HUDEP-2 (cell line): ENCODE data around the gene BDKRB1.
"Not testable (repeated sequence)": the region's sequence is repeated elsewhere in the genome, so short reads cannot be mapped to it uniquely, and the experiment has no call there.

Experiments used
- DNase-seq, 76 experiments: peaks; one replicate each; lab custom pipeline; 2025; ENCODE audit not compliant: unreplicated experiment in 76 of 76; lab: John Stamatoyannopoulos, UW

The BDKRB1 gene

DNA sequence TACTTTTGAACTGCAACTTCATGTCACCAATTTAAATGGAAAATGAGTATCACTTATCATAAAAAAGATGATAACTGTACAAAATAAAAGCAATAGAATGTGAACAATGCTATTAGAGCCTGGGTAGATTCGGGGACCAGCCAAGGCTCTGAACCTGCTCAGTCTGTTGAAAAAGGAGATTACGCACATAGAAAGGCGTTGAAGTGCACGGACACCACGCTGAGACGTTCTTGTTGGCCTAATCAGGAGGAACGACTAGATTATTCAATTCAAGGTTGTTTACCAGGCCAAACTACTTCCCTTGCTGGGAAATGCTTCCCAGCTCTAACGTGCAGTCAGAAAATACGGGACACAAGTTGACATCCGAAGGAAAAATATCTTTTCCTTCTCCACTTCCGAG, 23.5 kb upstream of the BDKRB1 start:
- no peak for DNase-seq

DNA sequence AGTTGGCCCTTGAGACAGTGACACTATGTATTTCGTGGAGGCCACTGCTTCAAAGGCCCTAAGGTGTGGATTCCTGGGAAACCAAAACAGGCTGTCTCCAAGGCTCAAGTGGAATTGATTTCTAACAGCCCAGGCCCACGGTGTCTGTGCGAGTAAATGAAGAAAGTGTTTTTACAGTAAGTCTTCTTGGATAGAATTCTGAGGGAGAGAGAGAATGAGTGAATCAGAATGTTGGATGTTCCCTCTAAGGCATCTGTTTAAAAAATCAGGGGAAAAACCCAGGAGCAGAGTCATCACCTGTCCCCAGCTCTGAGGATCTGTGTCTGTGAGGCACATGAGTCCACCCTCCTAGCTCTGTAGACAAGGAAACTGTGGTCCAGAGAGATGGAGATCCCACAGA, 22.3 kb upstream of the BDKRB1 start:
- no peak for DNase-seq

DNA sequence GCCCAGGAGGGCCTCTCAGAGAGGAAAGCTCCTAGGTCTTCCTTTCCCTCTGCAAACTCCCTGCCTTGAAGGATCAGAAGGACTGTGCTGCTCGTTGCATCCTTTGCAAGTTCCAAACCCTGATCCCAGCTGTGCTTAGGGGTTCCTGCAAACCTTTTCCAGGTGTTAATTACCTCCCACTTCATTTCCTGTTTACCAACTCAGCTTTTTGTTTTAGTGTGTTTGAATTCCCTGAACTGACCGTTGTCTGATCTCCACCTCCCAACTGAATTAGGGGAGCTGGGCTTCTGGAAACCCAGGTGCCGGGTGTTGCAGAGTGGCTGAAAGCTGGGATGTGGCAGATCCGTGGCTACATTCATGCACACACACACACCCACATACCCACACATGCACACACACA, 20.6 kb upstream of the BDKRB1 start:
- no peak for DNase-seq

DNA sequence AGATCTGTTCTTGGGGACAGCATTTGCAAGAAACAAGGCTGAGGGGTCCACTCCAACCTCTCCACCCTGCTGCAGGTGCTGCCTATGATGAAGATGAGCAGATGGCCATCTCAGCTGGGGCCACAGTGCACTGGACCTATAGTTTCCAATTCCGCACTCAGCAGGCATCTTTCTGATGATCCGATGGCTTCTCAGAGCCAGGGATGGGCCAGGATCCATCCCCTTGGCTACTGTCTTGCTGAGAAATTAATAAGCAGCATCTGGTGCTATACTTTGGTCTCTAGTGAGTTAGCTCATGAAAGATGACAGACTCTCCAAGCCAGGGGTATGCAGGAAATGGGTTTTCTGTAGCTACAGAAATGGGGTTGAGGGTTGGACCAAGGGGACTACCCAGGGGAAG, 18.4 kb upstream of the BDKRB1 start:
- no peak for DNase-seq

DNA sequence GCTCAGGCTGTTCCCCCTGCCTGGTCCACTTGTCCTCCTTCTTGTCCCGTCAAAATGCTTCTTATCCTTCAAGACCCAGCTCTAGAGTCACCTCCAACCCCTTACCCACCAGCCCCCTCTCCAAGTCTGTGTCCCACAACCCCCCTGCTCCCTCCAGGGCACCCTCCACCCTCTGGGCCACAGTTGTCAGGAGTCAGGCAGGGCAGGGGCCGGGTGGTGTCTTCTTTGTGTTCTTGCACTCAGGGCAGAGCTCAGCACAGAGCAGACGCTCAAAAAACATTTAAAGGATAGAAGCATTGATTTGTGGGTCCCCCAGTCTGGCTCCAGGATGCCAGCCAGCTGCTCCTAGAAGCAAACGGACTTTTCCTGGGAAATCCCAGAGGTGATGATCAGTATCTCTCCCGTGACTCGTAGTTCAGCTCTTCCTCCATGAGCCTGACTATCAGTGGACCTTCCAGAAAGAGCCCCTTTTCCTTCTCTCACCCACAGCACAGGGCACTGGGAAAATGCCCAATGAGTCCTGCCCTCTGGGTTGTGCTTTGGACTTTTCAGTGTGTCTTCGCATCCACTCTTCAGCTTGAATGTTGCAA, 17.2 kb upstream of the BDKRB1 start:
- no peak for DNase-seq

DNA sequence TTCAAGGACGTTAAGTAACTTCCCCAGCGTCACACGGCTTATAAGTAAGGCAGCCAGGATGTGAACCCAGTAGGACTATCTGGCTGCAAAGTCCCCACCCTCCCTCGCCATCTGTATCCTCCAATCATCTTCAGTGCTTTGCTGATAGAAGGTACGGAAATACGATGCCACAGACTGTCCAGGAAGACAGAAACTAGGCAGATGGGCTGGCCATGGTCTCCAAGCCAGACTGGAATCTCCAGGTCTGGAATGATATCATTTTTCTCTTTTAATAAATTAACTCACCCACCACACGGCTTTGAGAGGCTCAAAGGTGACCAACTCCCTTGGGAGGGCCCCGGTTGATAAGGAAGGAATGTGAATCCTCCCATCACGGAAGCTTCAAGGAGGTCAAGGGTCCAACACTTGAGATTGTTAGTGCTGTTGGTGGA, 16.3 kb upstream of the BDKRB1 start:
- DNase-seq, result no peak

DNA sequence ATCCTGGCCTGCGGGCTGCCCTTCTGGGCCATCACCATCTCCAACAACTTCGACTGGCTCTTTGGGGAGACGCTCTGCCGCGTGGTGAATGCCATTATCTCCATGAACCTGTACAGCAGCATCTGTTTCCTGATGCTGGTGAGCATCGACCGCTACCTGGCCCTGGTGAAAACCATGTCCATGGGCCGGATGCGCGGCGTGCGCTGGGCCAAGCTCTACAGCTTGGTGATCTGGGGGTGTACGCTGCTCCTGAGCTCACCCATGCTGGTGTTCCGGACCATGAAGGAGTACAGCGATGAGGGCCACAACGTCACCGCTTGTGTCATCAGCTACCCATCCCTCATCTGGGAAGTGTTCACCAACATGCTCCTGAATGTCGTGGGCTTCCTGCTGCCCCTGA, 15.4 kb upstream of the BDKRB1 start:
- no peak for DNase-seq

DNA sequence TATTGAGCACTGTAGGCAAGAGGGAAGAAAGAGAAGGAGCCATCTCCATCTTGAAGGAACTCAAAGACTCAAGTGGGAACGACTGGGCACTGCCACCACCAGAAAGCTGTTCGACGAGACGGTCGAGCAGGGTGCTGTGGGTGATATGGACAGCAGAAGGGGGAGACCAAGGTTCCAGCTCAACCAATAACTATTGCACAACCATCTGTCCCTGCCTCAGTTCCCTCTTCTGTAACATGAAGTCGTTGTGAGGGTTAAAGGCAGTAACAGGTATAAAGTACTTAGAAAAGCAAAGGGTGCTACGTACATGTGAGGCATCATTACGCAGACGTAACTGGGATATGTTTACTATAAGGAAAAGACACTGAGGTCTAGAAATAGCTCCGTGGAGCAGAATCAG, 13.9 kb upstream of the BDKRB1 start:
- no peak for DNase-seq

DNA sequence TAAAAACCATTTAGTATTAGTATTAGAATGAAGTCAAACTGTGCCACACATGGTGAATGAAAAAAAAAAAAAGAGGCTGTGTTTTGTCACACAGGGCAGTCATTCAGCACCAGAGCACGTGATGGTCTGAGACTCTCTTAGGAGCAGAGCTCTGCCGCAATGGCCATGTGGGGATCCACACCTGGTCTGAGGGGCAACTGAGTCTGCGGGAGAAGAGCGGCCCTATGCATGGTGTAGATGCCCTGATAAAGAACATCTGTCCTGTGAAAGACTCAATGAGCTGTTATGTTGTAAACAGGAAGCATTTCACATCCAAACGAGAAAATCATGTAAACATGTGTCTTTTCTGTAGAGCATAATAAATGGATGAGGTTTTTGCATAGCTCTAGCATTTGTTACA, 12.2 kb upstream of the BDKRB1 start:
- DNase-seq, result no peak

DNA sequence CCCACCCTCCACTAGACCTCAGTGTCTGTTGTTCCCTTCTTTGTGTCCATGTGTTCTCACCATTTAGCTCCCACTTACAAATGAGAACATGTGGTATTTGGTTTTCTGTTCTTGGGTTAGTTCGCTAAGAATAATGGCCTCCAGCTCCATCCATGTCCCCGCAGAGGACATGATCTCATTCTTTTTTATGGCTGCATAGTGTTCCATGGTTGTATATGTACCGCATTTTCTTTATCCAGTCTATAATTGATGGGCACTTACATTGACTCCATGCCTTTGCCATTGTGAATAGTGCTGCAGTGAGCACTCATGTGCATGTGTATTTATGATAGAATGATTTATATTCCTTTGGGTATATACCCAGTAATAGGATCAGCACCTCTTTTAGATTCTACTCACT, 10.9 kb upstream of the BDKRB1 start:
- not testable (repeated sequence) for DNase-seq

DNA sequence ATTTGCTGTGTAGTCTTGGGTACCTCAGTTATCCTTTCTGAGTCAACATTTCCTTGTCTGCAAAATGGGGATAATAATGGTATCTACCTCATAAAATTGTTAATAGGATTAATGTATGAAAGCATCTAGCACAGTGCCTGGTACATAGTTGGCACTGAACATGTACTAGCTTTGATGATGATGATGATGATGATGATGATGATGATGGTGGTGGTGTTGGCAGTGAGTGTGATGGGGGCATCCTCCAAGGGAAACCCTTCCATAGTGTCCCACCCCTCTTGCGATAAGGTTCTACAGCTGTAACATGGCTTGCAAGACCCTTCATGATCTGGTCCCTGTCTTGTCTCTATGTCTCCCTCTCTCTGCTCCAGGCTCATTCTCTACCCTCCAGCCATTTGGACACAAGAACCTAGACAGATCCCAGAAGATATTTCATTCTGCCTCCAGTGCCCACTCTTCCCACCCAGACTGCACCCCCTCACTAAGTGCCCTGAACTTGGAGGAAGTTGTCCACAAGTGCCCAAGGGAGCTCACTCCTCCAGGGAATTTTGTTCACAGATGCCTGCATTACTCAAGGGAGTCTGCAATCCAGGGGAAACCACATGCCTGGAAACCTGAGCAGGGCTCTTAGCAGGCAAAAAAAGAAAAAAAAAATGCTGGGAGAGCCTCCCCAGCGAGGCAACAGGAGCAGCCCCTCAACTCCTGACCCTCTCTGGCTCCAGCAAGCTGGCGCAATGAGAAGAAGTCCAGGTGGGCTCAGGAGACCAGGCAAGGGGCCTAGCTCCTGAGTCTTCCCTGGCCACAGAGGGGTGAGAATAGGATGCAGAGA, 10.1 kb upstream of the BDKRB1 start:
- DNase-seq, result no peak

DNA sequence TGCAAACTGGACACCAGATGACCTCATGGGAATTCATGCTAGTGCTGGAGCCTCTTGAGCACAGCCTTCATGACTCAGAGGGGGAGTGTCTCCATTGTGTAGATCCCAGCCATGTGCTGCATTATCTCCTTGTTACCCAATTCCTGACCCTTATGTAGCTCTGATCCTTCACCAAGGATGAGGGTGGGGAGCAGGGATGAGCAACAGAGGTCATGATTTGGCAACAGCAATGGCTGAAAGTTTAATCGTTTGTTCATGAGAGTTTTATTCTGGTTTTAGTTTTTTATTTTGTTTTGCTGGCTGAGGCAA, 9.5 kb upstream of the BDKRB1 start:
- DNase-seq, result no peak

DNA sequence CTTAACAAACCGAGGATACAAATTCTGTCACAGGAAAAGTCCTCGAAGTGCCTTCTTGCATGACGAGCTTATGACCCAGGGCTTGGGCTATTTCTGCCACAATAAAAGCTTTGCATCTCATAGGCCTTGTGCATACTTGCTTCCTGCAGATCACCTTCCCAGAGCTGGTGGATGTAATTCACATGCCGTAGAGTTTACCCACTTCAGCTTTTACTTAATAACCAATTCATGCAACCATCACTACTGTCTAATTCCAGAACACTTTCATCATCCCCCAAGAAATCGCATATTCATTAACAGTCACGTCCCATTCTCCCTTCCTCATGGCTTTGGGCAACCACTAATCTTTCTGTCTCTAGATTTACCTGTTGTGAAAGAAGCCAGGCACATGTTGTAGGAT, 9.0 kb upstream of the BDKRB1 start:
- no peak for DNase-seq

DNA sequence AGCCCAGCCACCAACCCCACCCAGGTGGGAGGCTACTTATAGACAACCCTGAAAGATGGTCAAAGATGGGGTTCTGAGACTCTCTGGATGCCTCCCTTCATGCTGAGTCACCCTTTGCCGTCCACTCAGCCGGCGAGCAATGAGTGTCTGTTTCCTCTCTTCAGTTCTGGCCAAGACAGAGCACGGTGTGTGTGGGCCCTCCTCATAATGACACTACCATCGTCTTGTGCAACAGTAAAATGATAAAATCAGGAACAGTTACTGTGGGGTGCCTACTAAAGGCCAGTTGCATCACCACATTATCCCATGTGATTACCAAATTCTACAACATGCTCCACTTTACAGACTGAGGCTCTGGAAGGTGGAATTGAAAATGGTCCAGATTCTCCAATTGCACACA, 7.0 kb upstream of the BDKRB1 start:
- no peak for DNase-seq

DNA sequence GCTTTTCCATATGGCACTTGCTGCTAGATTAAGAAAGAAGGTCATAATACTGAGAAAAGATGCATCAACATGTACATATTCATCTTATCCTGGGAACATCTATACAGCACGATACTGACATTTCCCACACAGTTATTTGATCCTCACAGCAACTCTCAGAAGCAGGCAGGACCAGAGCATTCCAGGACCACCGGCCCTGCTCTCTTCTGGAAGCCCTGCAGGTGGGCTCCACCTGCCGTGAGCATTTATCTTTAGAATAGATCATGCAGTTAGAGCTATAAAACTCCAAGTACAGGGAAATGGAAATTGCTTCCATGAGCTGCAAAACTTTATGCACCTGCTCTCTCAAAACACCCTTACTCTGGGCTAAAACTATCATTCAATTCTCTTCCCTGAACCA, 5.5 kb upstream of the BDKRB1 start:
- DNase-seq, result no peak

DNA sequence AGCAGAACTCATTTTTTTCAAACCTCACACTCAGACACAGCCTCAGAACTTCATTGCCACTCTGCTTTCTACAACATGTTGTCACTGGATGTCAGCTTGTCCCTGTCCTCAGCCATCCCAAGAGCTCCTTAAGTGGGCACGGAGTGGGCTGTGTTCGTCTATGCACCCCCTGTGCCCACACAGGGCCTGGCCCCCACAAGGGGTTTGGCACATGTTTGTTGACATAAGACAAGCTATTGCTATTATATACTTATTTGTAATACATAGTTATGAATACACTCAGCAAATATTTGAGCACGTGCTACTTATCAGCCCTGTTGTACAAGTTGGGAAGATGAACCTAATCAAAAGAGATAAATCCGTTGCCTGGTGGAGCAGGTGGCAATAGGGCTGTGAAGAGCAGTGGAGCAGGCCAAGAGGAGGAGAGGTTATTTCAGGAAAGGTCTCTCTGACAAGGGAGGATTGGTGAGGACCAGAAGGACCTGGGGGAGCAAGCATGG, 4.3 kb upstream of the BDKRB1 start:
- DNase-seq, result no peak

DNA sequence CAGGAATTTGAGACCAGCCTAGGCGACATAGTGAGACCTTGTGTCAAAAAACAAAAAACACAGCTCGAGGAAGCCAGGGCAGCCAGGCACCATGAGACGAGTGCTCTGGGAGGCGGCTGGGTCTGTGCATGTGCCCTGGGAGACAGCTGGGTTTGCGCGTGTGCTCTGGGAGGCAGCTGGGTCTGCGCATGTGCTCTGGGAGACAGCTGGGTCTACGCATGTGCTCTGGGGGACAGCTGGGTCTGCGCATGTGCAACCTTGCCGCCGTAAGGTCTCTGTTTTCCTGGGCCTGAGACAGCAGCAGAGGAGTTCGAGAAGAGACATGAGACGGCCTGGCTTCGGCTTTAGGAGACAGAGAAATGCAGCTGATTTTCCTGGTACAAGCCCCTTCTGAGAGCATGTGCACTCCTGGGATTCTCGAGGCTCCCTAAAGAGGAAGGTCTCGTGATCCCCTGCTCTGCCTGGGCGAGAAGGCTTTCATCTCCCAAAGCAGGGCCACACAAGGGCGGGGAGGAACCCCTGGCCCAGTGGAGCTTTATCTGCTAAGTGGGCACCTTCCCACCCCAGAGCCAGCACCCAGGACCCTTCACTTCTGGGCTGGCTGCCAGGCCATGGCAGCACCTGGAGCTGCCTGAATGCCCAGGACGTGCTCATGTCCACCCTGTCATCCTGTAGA, 3.5 kb upstream of the BDKRB1 start:
- no peak for DNase-seq

DNA sequence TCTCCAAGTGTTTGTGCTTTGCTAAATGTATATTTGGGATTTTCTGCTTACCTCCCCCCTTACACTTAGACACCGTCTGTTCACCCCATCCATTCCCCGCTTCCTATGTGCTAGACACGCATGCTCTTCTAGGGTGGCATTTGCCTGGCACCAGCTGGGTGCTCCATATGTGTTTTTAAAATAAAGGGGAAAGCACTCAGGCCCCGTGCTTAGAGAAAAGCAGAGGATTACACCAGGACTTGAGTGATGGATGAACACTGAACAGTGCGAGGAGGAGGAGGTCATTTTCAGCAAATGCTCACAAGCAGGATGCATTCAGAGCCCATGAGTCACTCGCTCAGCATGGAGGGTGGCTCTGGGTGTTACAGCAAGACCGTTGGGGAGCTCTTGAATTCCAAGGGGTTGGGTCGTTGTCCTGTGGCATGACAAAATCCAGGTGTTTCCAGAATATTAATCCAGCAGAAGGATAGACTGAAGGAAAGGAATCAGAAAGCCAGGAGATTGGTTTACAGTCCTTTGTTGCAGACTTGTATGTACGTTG, 2.9 kb upstream of the BDKRB1 start:
- DNase-seq, result no peak

DNA sequence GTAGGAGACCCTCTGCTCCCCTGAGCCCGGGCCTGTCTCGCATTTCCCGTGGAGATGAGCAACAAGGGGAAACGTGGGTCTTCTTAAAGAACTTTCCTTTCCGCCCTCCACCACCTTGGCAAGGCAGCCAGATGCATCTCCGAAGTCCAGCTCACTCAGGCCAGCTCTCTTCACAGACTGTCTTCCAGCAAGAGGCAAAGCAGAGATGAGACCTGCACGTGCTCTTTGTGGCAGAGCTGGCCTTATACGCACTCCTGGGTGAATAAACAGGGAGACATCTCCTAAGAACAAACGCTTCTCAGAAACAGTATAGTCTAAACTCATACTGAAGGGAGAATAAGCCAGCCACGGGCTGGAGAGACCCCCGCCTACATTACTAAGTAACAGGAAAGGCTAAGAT, 1.3 kb upstream of the BDKRB1 start:
- no peak for DNase-seq

DNA sequence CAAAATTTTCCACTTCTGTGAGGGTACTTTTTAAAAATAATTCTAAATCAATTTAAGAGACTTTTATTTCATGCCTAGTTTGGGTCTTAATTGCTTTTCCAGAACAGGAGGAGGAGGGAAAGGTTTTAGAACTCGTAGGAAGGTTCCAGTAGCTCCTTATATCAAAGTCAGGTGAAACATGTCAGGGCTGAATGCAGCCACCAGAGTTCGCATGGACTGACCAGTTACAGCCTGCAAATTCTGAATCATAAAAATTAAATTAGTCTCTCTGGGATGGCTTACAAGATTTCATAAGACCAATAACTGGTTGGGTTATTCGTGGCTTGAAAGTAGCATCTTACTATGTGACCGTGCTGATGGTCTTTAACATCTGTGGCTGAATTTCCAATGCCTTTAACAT, 397 bp downstream of the BDKRB1 start:
- no peak for DNase-seq

DNA sequence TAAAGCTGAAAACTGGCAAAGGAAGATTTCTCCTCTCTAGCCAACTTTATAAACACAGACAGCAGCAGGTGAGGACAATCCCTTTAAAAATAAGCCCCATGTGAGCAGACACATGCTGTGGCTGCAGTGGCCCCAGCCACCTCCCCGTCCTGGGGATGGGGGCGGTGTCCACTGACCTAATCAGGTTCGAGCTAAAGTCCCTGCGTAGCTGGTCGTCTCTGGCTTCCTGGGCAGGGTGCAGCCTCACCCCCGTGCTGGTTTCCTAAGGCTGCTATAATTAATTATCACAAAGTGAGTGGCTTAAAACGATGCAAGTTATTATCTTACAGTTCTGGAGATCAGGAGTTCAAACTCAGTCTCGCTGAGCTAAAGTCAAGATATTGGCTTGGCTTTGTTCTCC, 1.0 kb downstream of the BDKRB1 start:
- no peak for DNase-seq

DNA sequence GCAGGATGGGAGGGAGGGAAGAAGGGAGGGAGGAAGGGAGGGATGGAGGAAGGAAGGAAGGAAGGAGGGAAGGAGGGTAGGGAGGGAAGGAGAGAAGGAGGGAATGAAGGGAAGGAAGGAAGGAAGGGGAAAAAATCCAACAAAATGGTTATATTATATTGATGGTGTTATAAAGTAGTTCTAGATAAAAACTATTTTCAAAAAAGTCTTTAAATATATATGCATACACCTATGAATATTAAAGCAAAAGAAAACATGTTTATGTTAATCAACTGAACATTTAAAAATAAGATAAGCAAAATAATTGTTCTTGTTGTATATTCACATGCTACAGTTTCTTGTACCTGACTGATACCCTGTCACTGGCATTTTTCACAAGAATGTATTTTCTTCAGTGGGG, 1.9 kb downstream of the BDKRB1 start:
- no peak for DNase-seq
